ENCODE results near the gene ZNF865.

DNA sequence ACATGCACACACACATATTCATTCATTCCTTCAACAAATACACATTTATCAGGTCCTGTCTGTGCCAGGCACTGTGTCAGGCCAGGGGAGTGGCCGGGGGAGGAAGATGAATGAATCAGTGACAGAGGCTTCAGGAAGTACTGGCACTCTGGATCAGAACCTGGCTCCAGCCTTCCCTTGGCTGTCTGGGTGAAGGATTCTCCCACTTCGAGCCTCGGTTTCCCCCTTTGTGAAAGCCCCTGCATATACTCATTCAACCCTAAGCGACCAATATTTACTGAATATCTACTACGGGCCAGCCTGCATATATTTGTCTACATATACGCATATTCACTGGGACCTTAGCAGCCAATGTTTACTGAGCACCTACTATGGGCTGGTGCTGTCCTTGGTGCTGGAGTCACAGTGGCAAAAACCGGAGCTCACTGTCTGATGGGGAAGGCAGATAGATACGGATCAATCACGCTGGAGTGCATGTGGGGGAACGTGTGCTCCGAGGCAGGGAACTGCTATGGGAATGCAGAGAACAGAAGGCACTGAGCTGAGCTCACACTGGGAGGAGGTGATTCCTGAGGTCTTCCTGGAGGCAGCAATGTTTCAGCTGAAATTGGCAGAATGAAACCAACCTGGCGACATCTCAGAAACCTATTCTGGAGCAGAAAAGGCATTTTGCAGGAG is 24.2 kb upstream of the ZNF865 start:
- TF ChIP-seq GATA3 (IDR thresholded peaks at IDR 0.05; ENCODE audit: low read depth, low read length) (no peak), GATA2 (IDR thresholded peaks at IDR 0.05; ENCODE audit: low read depth, low read length) (no peak)
